Astrocyte (in vitro differentiated cells and primary cell): ENCODE results near the gene PAMR1. TPM values are rescaled to one million over a fixed set of nuclear protein-coding genes. Genes with fewer than 3 reads are reported as not detected.

Experiments
- DNase-seq: peaks from one replicate; pipeline ENCODE4 v3.0.0-alpha.2; 2010; ENCODE audit warnings: low read depth
- FAIRE-seq: peaks from 2 replicates; lab custom pipeline; 2011; peaks lifted over from hg19 to GRCh38; lab: Jason Lieb, UNC
- H2AFZ ChIP-seq: 2 replicates; pipeline ENCODE4 v1.6.0; 2012; ENCODE audit warnings: low read depth, low read length, inconsistent platforms
- H3K27ac ChIP-seq: 2 replicates; pipeline ENCODE4 v1.5.1; 2011; ENCODE audit warnings: low read depth, low read length, inconsistent platforms
- H3K27me3 ChIP-seq: 2 replicates; pipeline ENCODE4 v1.6.0; 2011; ENCODE audit warnings: low read length, inconsistent platforms; ENCODE audit not compliant: insufficient read depth
- H3K36me3 ChIP-seq: 2 replicates; pipeline ENCODE4 v1.5.1; 2011; ENCODE audit warnings: low read length, inconsistent platforms; ENCODE audit not compliant: insufficient read depth
- H3K4me1 ChIP-seq: 2 replicates; pipeline ENCODE4 v1.5.1; 2011; ENCODE audit warnings: low read length, inconsistent platforms; ENCODE audit not compliant: insufficient read depth
- H3K4me2 ChIP-seq: 2 replicates; pipeline ENCODE4 v1.6.0; 2012; ENCODE audit warnings: low read length, inconsistent platforms
- H3K4me3 ChIP-seq: 2 replicates; pipeline ENCODE4 v1.5.1; 2011; ENCODE audit warnings: low read depth, mild to moderate bottlenecking, low read length, inconsistent platforms; ENCODE audit not compliant: insufficient read depth
- H3K79me2 ChIP-seq: 2 replicates; pipeline ENCODE4 v1.6.0; 2012; ENCODE audit warnings: mild to moderate bottlenecking, low read length, inconsistent platforms; ENCODE audit not compliant: insufficient read depth
- H3K9ac ChIP-seq: 2 replicates; pipeline ENCODE4 v1.6.0; 2012; ENCODE audit warnings: mild to moderate bottlenecking, low read length, inconsistent platforms
- H3K9me3 ChIP-seq: 2 replicates; pipeline ENCODE4 v1.5.1; 2012; ENCODE audit warnings: low read depth, mild to moderate bottlenecking, low read length, inconsistent platforms; ENCODE audit not compliant: insufficient read depth
- H4K20me1 ChIP-seq: 2 replicates; pipeline ENCODE4 v1.6.0; 2012; ENCODE audit warnings: low read length, inconsistent platforms; ENCODE audit not compliant: insufficient read depth
- H3K27ac Mint-ChIP-seq: one replicate; pipeline ENCODE4 v1.8.0; 2021; ENCODE audit warnings: mild to moderate bottlenecking, mixed read lengths; ENCODE audit not compliant: unreplicated experiment
- H3K27me3 Mint-ChIP-seq: one replicate; pipeline ENCODE4 v1.8.0; 2021; ENCODE audit warnings: low read depth, mixed read lengths; ENCODE audit not compliant: unreplicated experiment
- H3K36me3 Mint-ChIP-seq: one replicate; pipeline ENCODE4 v1.8.0; 2021; ENCODE audit warnings: low read depth, mixed read lengths; ENCODE audit not compliant: unreplicated experiment
- H3K4me1 Mint-ChIP-seq: one replicate; pipeline ENCODE4 v1.8.0; 2021; ENCODE audit warnings: low read depth, mixed read lengths; ENCODE audit not compliant: unreplicated experiment
- H3K4me3 Mint-ChIP-seq: one replicate; pipeline ENCODE4 v1.8.0; 2021; ENCODE audit warnings: mild to moderate bottlenecking, moderate library complexity, mixed read lengths; ENCODE audit not compliant: unreplicated experiment
- H3K9me3 Mint-ChIP-seq: one replicate; pipeline ENCODE4 v1.8.0; 2021; ENCODE audit warnings: mild to moderate bottlenecking, mixed read lengths; ENCODE audit not compliant: unreplicated experiment
- EZH2 ChIP-seq: IDR thresholded peaks from 2 replicates; pipeline ENCODE4 v1.6.1; 2012; ENCODE audit warnings: mild to moderate bottlenecking, low read length, inconsistent platforms; ENCODE audit not compliant: insufficient read depth
- total RNA-seq: library from RNA; stranded (reverse); gene quantifications from 2 replicates; pipeline ENCODE4 v1.2.1, GENCODE V29; 2021
- TF ChIP-seq, protein P1 (sequence below): IDR thresholded peaks from 2 replicates; pipeline ENCODE4 v1.5.1; 2011; ENCODE audit warnings: low read depth, mild to moderate bottlenecking, inconsistent platforms, low read length, moderate library complexity; ENCODE audit not compliant: insufficient read depth

PAMR1 gene
- total RNA-seq, 1 donor from 2014 or later = 12.6 TPM

DNA sequence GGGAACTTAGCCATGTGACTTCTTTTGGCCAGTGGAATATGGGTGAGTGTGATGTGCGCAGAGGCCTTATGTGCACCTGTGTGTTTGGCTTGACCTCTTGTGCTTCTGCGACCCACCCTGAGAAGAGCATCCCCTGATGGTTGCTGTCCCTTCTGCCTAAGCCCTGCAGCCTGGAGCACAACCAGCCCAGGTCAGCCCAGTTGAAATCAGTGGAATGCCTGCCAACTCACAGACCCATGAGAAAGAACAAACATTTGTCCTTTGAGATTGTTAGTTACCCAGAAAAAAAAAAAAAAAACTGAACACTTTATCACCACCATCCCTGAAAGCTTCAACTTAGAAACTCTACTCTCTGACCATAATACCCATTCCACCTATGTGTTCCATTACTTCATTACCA lies 38.5 kb downstream of the PAMR1 start:
- H3K79me2 ChIP-seq = no peaks in the 10 kb centered on the region
- H4K20me1 ChIP-seq = no peaks in the 10 kb centered on the region
- H3K27me3 ChIP-seq = no peaks in the 10 kb centered on the region
- peaks cover 28% of the 10 kb centered on the region for H3K4me1 Mint-ChIP-seq
- H3K27me3 Mint-ChIP-seq = peaks cover 2% of the 10 kb centered on the region
- DNase-seq (no peak), FAIRE-seq (no peak)
- no peaks in the 10 kb centered on the region for H3K36me3 ChIP-seq
- H3K9me3 ChIP-seq = peaks cover 4% of the 10 kb centered on the region
- H3K27ac Mint-ChIP-seq = no peak overlapping the region
- H3K4me2 ChIP-seq = no peak overlapping the region
- H3K27ac ChIP-seq = no peak overlapping the region
- no peak overlapping the region for H3K4me3 ChIP-seq
- H3K4me3 Mint-ChIP-seq = no peak overlapping the region
- H3K4me1 ChIP-seq = peaks cover 31% of the 10 kb centered on the region
- peaks cover 7% of the 10 kb centered on the region for H3K36me3 Mint-ChIP-seq
- TF ChIP-seq, protein P1, sequence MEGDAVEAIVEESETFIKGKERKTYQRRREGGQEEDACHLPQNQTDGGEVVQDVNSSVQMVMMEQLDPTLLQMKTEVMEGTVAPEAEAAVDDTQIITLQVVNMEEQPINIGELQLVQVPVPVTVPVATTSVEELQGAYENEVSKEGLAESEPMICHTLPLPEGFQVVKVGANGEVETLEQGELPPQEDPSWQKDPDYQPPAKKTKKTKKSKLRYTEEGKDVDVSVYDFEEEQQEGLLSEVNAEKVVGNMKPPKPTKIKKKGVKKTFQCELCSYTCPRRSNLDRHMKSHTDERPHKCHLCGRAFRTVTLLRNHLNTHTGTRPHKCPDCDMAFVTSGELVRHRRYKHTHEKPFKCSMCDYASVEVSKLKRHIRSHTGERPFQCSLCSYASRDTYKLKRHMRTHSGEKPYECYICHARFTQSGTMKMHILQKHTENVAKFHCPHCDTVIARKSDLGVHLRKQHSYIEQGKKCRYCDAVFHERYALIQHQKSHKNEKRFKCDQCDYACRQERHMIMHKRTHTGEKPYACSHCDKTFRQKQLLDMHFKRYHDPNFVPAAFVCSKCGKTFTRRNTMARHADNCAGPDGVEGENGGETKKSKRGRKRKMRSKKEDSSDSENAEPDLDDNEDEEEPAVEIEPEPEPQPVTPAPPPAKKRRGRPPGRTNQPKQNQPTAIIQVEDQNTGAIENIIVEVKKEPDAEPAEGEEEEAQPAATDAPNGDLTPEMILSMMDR = no peak
- no peak for TF ChIP-seq EZH2
- H2AFZ ChIP-seq = no peak overlapping the region
- no peak overlapping the region for H3K9ac ChIP-seq
- peaks cover 13% of the 10 kb centered on the region for H3K9me3 Mint-ChIP-seq

DNA sequence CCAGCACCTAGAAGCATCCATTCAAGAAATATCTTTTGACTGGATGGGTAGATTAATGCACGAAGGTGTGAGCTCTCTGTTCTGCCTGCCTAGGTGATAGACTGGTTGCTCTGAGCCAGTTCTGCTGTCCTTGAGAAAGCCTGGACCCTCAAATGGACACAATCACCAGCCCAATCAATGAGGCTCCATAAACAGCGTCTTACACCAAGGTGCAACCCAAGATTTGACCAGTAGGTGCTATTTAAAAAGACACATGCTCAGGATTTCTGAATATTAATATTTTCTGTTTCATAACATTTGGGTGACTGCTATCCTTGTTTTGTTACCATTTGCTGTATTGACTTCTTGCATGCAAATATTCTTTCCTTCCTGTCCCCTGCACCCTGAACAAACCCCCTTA lies 39.0 kb downstream of the PAMR1 start:
- Histone ChIP-seq H3K27ac (no peak overlapping the region), H3K4me2 (no peak overlapping the region), H4K20me1 (no peaks in the 10 kb centered on the region), H3K9me3 (peaks cover 4% of the 10 kb centered on the region), H3K27me3 (no peaks in the 10 kb centered on the region), H2AFZ (no peak overlapping the region), H3K4me1 (peaks cover 27% of the 10 kb centered on the region), H3K36me3 (no peaks in the 10 kb centered on the region), H3K9ac (no peak overlapping the region), H3K4me3 (no peak overlapping the region), H3K79me2 (no peaks in the 10 kb centered on the region)
- no peak overlapping the region for H3K27ac Mint-ChIP-seq
- H3K9me3 Mint-ChIP-seq = peaks cover 15% of the 10 kb centered on the region
- FAIRE-seq (no peak), DNase-seq (no peak)
- peaks cover 7% of the 10 kb centered on the region for H3K36me3 Mint-ChIP-seq
- H3K4me3 Mint-ChIP-seq = no peak overlapping the region
- peaks cover 2% of the 10 kb centered on the region for H3K27me3 Mint-ChIP-seq
- peaks cover 23% of the 10 kb centered on the region for H3K4me1 Mint-ChIP-seq
- TF ChIP-seq, protein P1 = peak; percentile 21
- TF ChIP-seq EZH2 = no peak

DNA sequence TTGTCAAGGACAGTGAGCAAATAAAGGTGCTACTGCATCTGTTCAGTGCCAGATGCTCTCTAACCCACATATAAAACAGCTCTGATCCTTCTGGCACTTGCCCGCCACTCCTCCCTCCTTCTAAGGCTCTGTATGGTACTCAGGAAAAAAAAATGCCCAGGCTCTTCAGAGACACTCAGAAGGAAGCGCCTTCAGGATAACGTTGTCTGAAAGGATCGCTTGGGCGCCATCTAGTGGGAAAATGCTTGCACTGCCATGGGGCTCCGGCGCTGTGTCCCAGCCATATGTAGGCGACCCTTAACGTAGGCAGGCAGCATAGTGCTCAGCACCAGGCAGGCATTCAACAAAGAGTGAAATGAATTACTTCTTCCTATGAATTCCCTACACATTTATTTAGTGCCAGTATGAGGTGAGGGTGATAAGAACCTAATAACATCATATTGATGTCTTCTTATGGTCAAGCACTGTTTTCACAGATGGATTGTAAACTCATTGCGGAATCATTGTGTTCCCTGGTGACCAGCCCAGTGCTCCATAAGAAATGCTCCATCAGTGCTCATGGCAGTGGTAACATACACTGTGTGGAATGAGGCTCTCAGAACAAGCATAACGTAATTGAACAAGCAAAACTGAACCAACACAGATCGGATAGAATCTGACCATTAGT lies 39.6 kb downstream of the PAMR1 start:
- no peak overlapping the region for H3K4me3 Mint-ChIP-seq
- TF ChIP-seq, protein P1 = peak; percentile 94
- TF ChIP-seq EZH2 = no peak
- peak; percentile 50 for DNase-seq

More for the DNA sequence above, 39.6 kb downstream of the PAMR1 start:
- Histone ChIP-seq H3K4me2 (no peak overlapping the region), H3K4me3 (no peak overlapping the region), H3K79me2 (no peaks in the 10 kb centered on the region), H4K20me1 (no peaks in the 10 kb centered on the region), H3K4me1 (peaks cover 21% of the 10 kb centered on the region), H3K27me3 (no peaks in the 10 kb centered on the region), H2AFZ (no peak overlapping the region), H3K9me3 (peaks cover 4% of the 10 kb centered on the region), H3K9ac (no peak overlapping the region), H3K36me3 (no peaks in the 10 kb centered on the region), H3K27ac (no peak overlapping the region)
- H3K4me1 Mint-ChIP-seq = peaks cover 16% of the 10 kb centered on the region
- peaks cover 16% of the 10 kb centered on the region for H3K9me3 Mint-ChIP-seq
- peak; percentile 63 for FAIRE-seq
- H3K27ac Mint-ChIP-seq = no peak overlapping the region
- H3K36me3 Mint-ChIP-seq = peaks cover 6% of the 10 kb centered on the region
- H3K27me3 Mint-ChIP-seq = peaks cover 2% of the 10 kb centered on the region
